ENCODE results near the gene ACKR3. TPM values are rescaled to one million over a fixed set of nuclear protein-coding genes. Genes with fewer than 3 reads are reported as not detected.

ACKR3 gene
- total and polyA plus RNA-seq, 2 experiments from 2014 or later, result 1.0 to 3.0 TPM

GRCh38 chr2:236610991-236611821 lies 41.6 kb downstream of the ACKR3 start:
- Histone ChIP-seq H3K79me2 (replicated peaks; ENCODE audit: insufficient read depth) (no peaks in the 10 kb centered on the region), H3K4me1 (ENCODE audit: insufficient read depth) (no peaks in the 10 kb centered on the region), H3K4me2 (no peak overlapping the region), H2AFZ (no peak overlapping the region), H3K4me3 (no peak overlapping the region), H3K27me3 (ENCODE audit: insufficient read depth) (no peaks in the 10 kb centered on the region), H3K27ac (ENCODE audit: low read depth) (no peak overlapping the region), H3K36me3 (ENCODE audit: insufficient read depth) (no peaks in the 10 kb centered on the region), H3K9me2 (ENCODE audit: insufficient read depth) (no peaks in the 10 kb centered on the region), H3F3A (replicated peaks; ENCODE audit: low read depth) (no peaks in the 10 kb centered on the region), H4K20me1 (replicated peaks; ENCODE audit: insufficient read depth) (no peaks in the 10 kb centered on the region)
- no peak for ATAC-seq
- H3K36me3 Mint-ChIP-seq (ENCODE audit: low read depth), result no peaks in the 10 kb centered on the region
- H3K27me3 Mint-ChIP-seq (ENCODE audit: insufficient read depth, low read depth, poor library complexity), result peaks cover 5% of the 10 kb centered on the region
- no peaks in the 10 kb centered on the region; the same call in 2 of the 3 replicates for H3K4me1 Mint-ChIP-seq
- TF ChIP-seq ZNF462 (CRISPR knock-in tag; IDR thresholded peaks at IDR 0.05) (no peak), ZNF114 (CRISPR knock-in tag; IDR thresholded peaks at IDR 0.05) (no peak), ZNF331 (CRISPR knock-in tag; IDR thresholded peaks at IDR 0.05; ENCODE audit: low read depth) (no peak), EZH2 (IDR thresholded peaks at IDR 0.05; ENCODE audit: low read depth, unreplicated experiment) (no peak), CREB1 (CRISPR knock-in tag; IDR thresholded peaks at IDR 0.05; ENCODE audit: low read depth) (no peak), STAT1 (IDR thresholded peaks at IDR 0.05; ENCODE audit: unreplicated experiment) (no peak), NANOG (IDR thresholded peaks at IDR 0.05; ENCODE audit: borderline replicate concordance) (no peak), EZH2phosphoT487 (IDR thresholded peaks at IDR 0.05; ENCODE audit: unreplicated experiment) (no peak)
- TF ChIP-seq, protein P1, sequence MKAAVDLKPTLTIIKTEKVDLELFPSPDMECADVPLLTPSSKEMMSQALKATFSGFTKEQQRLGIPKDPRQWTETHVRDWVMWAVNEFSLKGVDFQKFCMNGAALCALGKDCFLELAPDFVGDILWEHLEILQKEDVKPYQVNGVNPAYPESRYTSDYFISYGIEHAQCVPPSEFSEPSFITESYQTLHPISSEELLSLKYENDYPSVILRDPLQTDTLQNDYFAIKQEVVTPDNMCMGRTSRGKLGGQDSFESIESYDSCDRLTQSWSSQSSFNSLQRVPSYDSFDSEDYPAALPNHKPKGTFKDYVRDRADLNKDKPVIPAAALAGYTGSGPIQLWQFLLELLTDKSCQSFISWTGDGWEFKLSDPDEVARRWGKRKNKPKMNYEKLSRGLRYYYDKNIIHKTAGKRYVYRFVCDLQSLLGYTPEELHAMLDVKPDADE (IDR thresholded peaks at IDR 0.05), result no peak
- TF ChIP-seq, protein P2, sequence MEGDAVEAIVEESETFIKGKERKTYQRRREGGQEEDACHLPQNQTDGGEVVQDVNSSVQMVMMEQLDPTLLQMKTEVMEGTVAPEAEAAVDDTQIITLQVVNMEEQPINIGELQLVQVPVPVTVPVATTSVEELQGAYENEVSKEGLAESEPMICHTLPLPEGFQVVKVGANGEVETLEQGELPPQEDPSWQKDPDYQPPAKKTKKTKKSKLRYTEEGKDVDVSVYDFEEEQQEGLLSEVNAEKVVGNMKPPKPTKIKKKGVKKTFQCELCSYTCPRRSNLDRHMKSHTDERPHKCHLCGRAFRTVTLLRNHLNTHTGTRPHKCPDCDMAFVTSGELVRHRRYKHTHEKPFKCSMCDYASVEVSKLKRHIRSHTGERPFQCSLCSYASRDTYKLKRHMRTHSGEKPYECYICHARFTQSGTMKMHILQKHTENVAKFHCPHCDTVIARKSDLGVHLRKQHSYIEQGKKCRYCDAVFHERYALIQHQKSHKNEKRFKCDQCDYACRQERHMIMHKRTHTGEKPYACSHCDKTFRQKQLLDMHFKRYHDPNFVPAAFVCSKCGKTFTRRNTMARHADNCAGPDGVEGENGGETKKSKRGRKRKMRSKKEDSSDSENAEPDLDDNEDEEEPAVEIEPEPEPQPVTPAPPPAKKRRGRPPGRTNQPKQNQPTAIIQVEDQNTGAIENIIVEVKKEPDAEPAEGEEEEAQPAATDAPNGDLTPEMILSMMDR (conservative IDR thresholded peaks at IDR 0.05; ENCODE audit: low read depth in 2 of 2), result no peak
- no peak for DNase-seq (ENCODE audit: low spot score)
- no peaks in the 10 kb centered on the region; the same call in 2 of the 3 replicates for H3K9me3 Mint-ChIP-seq
- H3K27ac Mint-ChIP-seq, result no peak overlapping the region
- H3K4me3 Mint-ChIP-seq, result no peak overlapping the region

All from GM23338 (cell line).